Activated naive CD8-positive, alpha-beta T cell treated with anti-CD3 and anti-CD28 coated beads, Interleukin-2, amount 10 ng/mL, durations not matched to agents 7 days and 5 days (primary cell): Measurements from ENCODE around the gene EPHA1. TPM values are rescaled to one million over a fixed set of nuclear protein-coding genes. Genes with fewer than 3 reads are reported as not detected.

Experiments
- ATAC-seq: fragments of 150-1000 bp; cut with Tn5 transposase; one replicate; pipeline ENCODE4 v1.10.0; 2021; ENCODE audit warnings: low read depth, moderate library complexity
- POLR2A ChIA-PET: fragments of 350-600 bp; sonication (Branson Sonifier 250); formaldehyde crosslinking; loops from one replicate; lab custom pipeline; 2021; ENCODE audit warnings: antibody characterized with exemption; lab: Charles Lee
- DNase-seq: peaks from one replicate; pipeline ENCODE4 v3.0.0; 2021
- H3K27ac Mint-ChIP-seq: one replicate; pipeline ENCODE4 v1.8.0; 2022; ENCODE audit warnings: mild to moderate bottlenecking, mixed read lengths
- H3K27me3 Mint-ChIP-seq: one replicate; pipeline ENCODE4 v1.8.0; 2022; ENCODE audit warnings: mild to moderate bottlenecking, moderate library complexity, mixed read lengths
- H3K36me3 Mint-ChIP-seq: one replicate; pipeline ENCODE4 v1.8.0; 2021; ENCODE audit warnings: mild to moderate bottlenecking, mixed read lengths
- H3K4me1 Mint-ChIP-seq: one replicate; pipeline ENCODE4 v1.8.0; 2021; ENCODE audit warnings: mixed read lengths
- H3K4me3 Mint-ChIP-seq: one replicate; pipeline ENCODE4 v1.8.0; 2022; ENCODE audit warnings: mild to moderate bottlenecking, moderate library complexity, mixed read lengths
- H3K9me3 Mint-ChIP-seq: one replicate; pipeline ENCODE4 v1.8.0; 2021; ENCODE audit warnings: mixed read lengths
- total RNA-seq, 2 experiments: library from RNA; stranded (reverse); gene quantifications; one replicate each; pipeline ENCODE4 v1.2.3, GENCODE V29; 2021

The EPHA1 gene
- total RNA-seq, 2 experiments from 2014 or later = 27.3 to 28.2 TPM

DNA sequence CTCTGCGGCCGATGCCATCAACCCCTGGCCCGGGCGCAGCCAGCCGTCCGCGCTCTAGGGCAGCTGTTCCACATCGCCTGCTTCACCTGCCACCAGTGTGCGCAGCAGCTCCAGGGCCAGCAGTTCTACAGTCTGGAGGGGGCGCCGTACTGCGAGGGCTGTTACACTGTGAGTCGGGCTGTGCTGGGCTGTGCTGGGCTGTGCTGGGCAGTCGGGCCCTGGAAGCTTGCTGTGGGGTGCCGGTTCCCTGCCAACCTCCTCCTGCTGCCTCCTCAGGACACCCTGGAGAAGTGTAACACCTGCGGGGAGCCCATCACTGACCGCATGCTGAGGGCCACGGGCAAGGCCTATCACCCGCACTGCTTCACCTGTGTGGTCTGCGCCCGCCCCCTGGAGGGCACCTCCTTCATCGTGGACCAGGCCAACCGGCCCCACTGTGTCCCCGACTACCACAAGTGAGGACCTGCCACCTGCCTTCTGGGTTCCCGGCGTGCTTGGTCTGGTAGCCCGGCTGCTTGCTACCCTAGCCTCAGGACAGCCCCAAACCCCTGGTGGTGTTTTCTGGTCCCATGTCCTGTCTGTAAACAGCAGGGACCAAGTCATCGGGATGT lies 20.1 kb downstream of the EPHA1 start:
- ATAC-seq (no peak), DNase-seq (no peak)
- no peak overlapping the region for H3K4me3 Mint-ChIP-seq
- no peak overlapping the region for H3K27ac Mint-ChIP-seq
- H3K4me1 Mint-ChIP-seq = peaks cover 8% of the 10 kb centered on the region
- POLR2A ChIA-PET = interaction anchor here (2.0 to 6.7 kb wide), 2 partner anchors 14 to 19 kb away, joined by 6 to 40 read pairs; partner anchors contain the start of gene EPHA1
- no peaks in the 10 kb centered on the region for H3K27me3 Mint-ChIP-seq
- no peaks in the 10 kb centered on the region for H3K9me3 Mint-ChIP-seq
- H3K36me3 Mint-ChIP-seq = peaks cover 13% of the 10 kb centered on the region

DNA sequence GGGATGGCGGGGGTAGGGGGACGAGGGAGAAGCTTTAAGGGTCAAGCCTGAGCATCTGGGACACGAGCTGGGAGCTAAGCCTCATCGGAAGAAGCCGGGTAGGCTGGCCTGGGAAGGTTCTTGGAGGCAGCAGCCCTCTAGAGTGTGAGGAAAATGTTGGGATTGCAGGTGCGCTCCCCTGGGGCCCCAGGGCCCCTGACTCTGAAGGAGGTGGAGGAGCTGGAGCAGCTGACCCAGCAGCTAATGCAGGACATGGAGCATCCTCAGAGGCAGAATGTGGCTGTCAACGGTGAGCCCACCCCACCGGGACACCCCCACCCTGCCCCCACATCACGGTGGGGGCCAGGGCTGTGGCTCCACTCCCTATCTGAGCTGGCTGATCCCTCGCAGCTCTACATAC lies 20.6 kb downstream of the EPHA1 start:
- H3K27ac Mint-ChIP-seq = peak overlapping the region; percentile 44

DNA sequence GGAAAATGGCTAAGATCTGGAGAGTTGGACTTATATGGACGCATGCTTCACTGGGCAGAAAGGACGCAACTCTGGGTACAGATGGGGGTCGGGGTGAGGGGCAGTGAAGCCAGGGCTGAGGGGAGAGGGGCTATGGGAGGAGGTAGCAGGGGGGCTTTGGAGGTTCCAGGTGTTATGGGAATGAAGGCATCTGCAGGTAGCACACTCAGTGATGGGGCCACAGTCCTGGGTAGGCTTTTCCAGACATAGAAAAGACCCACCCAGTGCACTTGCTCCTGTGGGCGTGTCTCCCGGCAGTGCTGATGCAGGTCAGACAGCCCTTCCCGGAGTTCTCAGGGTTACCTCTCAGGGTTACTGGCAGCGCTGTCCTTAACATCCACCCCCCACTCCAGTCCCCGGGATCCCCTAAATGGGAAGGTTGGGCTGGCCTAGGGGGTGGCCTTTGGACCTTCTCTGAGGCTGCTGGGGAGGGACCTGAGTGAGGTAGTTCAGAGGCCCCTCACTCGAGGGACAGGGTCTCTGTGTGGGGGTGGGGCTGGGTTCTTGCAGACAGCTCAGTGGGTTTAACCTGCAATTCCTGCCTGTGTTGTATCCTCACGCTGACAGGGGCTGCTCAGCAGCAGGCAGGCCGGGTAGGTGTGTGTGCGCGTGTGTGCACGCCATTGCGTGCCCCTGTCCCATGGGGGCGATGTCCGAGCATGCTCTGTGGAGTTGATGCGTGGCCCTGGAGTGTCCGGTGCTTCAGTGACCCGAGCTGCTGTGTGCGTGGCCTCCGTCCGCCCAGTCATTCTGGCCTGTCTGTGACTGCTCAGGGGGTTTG lies 21.3 kb downstream of the EPHA1 start:
- H3K4me3 Mint-ChIP-seq = no peak overlapping the region
- no peaks in the 10 kb centered on the region for H3K27me3 Mint-ChIP-seq
- H3K4me1 Mint-ChIP-seq = peaks cover 15% of the 10 kb centered on the region
- H3K36me3 Mint-ChIP-seq = peaks cover 18% of the 10 kb centered on the region
- peak overlapping the region; percentile 44 for H3K27ac Mint-ChIP-seq
- POLR2A ChIA-PET = interaction anchor here (2.0 to 6.7 kb wide), 2 partner anchors 13 to 20 kb away, joined by 6 to 40 read pairs; partner anchors contain the start of gene EPHA1
- ATAC-seq = no peak
- DNase-seq = no peak
- no peaks in the 10 kb centered on the region for H3K9me3 Mint-ChIP-seq

More for the DNA sequence above, 20.6 kb downstream of the EPHA1 start:
- Mint-ChIP-seq H3K4me3 (no peak overlapping the region), H3K4me1 (peaks cover 10% of the 10 kb centered on the region), H3K36me3 (peaks cover 14% of the 10 kb centered on the region), H3K9me3 (no peaks in the 10 kb centered on the region), H3K27me3 (no peaks in the 10 kb centered on the region)
- POLR2A ChIA-PET = interaction anchor here (2.0 to 6.7 kb wide), 2 partner anchors 13 to 20 kb away, joined by 6 to 40 read pairs; partner anchors contain the start of gene EPHA1
- ATAC-seq = no peak
- DNase-seq = no peak

DNA sequence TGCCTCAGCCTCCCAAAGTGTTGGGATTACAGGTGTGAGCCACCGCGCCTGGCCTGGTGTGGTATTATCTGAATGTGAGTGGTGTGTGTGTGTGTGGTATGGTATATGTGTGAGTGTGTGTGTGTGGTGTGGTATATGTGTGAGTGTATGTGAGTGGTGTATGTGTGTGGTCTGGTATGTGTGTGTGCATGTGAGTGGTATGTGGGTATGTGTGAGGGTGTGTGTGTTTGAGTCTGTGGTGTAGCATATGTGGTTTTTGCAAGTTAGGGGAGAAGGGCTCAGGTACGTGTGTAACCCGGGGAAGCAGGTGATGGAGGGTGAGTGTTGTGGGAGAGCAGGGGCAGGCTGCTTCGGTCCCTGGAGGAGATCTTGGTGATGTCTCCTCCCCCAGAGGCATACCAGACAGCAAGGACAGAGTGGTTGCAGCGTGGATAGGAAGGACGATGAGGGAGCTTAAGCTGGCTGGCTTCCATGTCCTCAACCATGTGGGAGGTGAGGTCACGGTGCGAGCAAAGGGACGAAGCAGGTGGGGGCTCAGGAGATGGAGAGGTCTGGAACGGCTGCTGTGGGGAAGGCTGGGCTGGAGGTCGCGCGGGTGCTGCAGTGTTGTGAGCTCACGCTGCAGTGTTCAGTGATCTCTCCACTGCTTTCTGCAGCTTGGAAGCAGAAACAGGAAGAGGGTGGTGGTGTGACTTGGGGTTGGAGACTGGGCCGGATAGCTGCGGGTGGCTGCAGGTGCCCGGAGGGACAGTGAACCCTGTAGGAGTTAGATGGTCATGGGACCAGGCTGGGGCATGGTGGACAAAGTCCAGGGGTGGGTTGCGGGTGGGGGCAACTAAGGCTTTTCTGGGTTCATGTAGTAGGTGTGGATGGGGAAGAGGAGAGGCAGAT lies 22.5 kb downstream of the EPHA1 start:
- H3K36me3 Mint-ChIP-seq = peaks cover 18% of the 10 kb centered on the region
- no peaks in the 10 kb centered on the region for H3K9me3 Mint-ChIP-seq
- no peak overlapping the region for H3K27ac Mint-ChIP-seq
- H3K27me3 Mint-ChIP-seq = no peaks in the 10 kb centered on the region
- no peak overlapping the region for H3K4me3 Mint-ChIP-seq
- ATAC-seq (peak; percentile 72), DNase-seq (peak; percentile 63)
- POLR2A ChIA-PET = interaction anchor here (0.7 to 1.3 kb wide), 6 partner anchors 9 to 141 kb away, joined by 3 to 10 read pairs (median 4); no protein-coding TSS in a partner anchor
- peaks cover 16% of the 10 kb centered on the region for H3K4me1 Mint-ChIP-seq

DNA sequence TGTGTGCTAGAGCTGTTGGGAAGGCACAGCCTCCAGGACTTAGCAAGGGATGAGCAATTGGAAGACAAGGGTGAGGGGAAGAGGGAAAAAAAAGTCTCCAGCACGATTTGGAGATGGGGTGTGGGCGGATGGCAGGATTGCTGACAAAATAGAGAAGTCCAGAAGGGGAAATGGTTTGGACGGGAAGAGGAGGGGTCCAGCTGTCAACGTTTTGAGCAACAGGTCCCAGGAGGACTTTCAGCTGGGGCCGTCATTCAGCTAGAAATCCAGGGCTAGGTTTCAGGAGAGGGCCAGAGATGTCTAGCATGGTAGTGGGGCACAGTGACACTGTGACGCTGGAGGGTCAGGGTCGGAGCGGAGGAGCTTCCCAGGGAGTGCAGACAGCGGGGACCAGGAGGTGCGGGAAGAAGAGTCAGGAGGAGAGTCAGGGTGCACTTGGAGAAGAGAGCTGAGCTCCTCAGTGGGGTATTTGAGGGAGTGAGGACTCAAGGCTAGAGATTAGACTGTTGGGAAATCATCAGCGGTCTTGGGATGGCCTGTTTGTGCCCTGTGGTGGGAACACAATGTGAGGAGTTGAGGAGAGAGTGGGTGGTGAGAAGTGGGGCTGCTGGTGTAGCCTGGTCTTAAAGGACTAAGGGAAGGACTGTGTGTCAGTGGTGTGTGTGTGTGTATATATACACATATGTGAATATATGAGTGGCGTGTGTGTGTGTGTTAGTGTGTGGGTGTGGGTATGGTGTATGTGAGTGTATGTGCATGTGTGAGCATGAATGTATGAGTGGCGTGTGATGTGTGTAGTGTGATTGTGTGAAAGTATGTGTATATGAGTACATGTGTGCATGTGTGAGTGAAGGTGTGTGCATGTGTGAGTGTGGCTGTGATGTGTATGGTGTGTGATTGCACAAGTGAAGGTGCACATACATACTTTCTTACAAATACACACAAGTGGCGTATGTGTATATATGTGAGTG lies 23.7 kb downstream of the EPHA1 start:
- Mint-ChIP-seq H3K4me1 (peaks cover 16% of the 10 kb centered on the region), H3K27ac (no peak overlapping the region), H3K4me3 (no peak overlapping the region), H3K9me3 (no peaks in the 10 kb centered on the region), H3K27me3 (no peaks in the 10 kb centered on the region), H3K36me3 (peaks cover 13% of the 10 kb centered on the region)
- no peak for ATAC-seq
- DNase-seq = no peak
- POLR2A ChIA-PET = interaction anchor here (0.6 to 2.4 kb wide), 13 partner anchors 8 to 145 kb away, joined by 3 to 21 read pairs (median 4); partner anchors contain the start of genes CASP2, EPHA1 and GSTK1

DNA sequence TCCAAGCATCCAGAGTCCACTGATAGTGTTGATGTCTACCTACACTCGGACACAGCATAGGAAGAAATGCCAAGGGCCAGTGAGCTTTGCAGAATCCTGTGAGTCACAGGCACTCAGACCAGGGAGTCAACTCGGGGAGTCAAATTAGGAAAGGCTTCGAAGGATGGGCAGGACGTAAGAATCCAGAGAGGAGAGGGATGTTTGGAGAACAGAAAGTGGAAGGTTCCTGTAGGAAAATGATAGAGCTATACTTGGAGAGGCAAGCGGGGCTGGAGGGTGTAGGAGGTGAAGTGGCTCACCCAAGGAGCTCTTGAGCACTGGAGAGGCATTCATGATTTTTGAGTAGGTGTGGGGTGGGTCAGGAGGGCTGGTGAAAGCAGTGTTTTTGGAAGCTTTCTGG lies 24.5 kb downstream of the EPHA1 start:
- peaks cover 15% of the 10 kb centered on the region for H3K4me1 Mint-ChIP-seq
- H3K36me3 Mint-ChIP-seq = peaks cover 7% of the 10 kb centered on the region
- DNase-seq = no peak
- POLR2A ChIA-PET = interaction anchor here (0.6 to 2.4 kb wide), 12 partner anchors 9 to 144 kb away, joined by 3 to 21 read pairs (median 4); partner anchors contain the start of genes CASP2, EPHA1 and GSTK1
- ATAC-seq = no peak
- H3K4me3 Mint-ChIP-seq = no peak overlapping the region
- H3K27ac Mint-ChIP-seq = no peak overlapping the region
- H3K27me3 Mint-ChIP-seq = no peaks in the 10 kb centered on the region
- no peaks in the 10 kb centered on the region for H3K9me3 Mint-ChIP-seq

DNA sequence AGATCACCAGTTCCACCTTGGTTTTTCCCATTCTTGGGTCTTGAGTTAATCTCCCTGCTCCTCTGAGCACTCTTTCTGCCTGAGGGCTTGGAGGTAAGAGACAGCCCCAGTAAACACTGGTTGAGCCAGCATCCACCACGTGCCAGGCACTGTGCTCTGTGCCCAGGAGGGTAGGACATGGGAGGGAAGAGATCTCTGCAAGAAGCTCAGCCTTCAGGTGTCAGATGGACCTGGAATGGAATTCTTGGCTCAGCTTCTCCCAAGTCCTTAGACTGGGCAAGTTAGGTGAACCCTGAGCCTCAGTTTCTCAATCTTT lies 25.1 kb downstream of the EPHA1 start:
- POLR2A ChIA-PET = interaction anchor here (1.0 to 2.4 kb wide), 9 partner anchors 8 to 143 kb away, joined by 3 to 21 read pairs (median 6); partner anchors contain the start of genes CASP2, EPHA1 and GSTK1
- Mint-ChIP-seq H3K36me3 (peaks cover 6% of the 10 kb centered on the region), H3K9me3 (no peaks in the 10 kb centered on the region), H3K27me3 (no peaks in the 10 kb centered on the region), H3K27ac (no peak overlapping the region), H3K4me1 (peaks cover 19% of the 10 kb centered on the region), H3K4me3 (no peak overlapping the region)
- DNase-seq (no peak), ATAC-seq (no peak)

DNA sequence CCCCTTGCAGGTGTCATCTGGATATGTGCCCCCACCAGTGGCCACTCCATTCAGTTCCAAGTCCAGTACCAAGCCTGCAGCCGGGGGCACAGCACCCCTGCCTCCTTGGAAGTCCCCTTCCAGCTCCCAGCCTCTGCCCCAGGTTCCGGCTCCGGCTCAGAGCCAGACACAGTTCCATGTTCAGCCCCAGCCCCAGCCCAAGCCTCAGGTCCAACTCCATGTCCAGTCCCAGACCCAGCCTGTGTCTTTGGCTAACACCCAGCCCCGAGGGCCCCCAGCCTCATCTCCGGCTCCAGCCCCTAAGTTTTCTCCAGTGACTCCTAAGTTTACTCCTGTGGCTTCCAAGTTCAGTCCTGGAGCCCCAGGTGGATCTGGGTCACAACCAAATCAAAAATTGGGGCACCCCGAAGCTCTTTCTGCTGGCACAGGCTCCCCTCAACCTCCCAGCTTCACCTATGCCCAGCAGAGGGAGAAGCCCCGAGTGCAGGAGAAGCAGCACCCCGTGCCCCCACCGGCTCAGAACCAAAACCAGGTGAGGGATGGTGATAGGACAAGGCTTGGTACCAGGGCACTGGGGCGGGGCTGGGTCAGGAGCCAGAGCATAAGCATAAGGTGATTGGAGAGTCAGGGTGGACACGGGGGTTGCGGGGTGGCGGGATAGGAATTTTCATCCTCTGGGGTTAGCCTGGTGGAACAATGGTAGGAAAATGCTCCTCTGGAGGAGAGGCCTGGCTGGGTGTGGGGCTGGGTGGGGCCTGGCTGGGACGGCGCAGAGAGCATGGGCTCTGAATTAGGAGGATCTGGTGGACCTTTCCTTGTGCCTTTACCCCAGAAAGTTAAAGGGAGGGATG lies 25.6 kb downstream of the EPHA1 start:
- no peak for DNase-seq
- H3K4me1 Mint-ChIP-seq = peaks cover 25% of the 10 kb centered on the region
- H3K27ac Mint-ChIP-seq = peak overlapping the region; percentile 66
- H3K36me3 Mint-ChIP-seq = peaks cover 6% of the 10 kb centered on the region
- POLR2A ChIA-PET = interaction anchor here (0.7 to 2.4 kb wide), 7 partner anchors 8 to 120 kb away, joined by 3 to 21 read pairs (median 4); partner anchors contain the start of genes CASP2, EPHA1 and GSTK1
- H3K4me3 Mint-ChIP-seq = no peak overlapping the region
- no peaks in the 10 kb centered on the region for H3K9me3 Mint-ChIP-seq
- H3K27me3 Mint-ChIP-seq = no peaks in the 10 kb centered on the region
- no peak for ATAC-seq

DNA sequence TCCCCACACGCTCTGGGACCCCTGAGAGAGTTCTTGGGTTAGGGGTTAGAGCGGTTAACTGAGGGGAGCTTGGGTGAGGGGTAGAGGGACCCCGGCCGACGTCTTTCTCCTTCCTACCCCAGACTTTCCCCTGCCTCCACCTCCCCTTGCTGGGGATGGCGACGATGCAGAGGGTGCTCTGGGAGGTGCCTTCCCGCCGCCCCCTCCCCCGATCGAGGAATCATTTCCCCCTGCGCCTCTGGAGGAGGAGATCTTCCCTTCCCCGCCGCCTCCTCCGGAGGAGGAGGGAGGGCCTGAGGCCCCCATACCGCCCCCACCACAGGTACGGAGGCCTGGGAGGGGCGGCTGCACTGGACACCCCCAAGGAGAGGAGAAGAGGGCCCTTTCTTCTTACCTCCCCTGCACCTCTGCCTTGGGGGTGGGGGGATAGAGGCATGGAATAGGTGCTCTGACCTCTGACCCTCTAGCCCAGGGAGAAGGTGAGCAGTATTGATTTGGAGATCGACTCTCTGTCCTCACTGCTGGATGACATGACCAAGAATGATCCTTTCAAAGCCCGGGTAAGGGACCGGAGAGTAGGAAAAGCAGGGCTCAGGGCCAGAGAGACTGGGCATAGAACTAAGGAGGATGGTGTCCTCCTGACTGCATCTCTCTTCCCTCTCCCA lies 26.4 kb downstream of the EPHA1 start:
- Mint-ChIP-seq H3K4me3 (no peak overlapping the region), H3K36me3 (peaks cover 6% of the 10 kb centered on the region), H3K27ac (peak overlapping the region; percentile 66), H3K9me3 (no peaks in the 10 kb centered on the region), H3K4me1 (peaks cover 27% of the 10 kb centered on the region), H3K27me3 (no peaks in the 10 kb centered on the region)
- no peak for DNase-seq
- ATAC-seq = no peak
- POLR2A ChIA-PET = interaction anchor here (0.7 to 3.1 kb wide), 5 partner anchors 10 to 94 kb away, joined by 3 to 44 read pairs (median 5); partner anchors contain the start of genes CASP2 and EPHA1

DNA sequence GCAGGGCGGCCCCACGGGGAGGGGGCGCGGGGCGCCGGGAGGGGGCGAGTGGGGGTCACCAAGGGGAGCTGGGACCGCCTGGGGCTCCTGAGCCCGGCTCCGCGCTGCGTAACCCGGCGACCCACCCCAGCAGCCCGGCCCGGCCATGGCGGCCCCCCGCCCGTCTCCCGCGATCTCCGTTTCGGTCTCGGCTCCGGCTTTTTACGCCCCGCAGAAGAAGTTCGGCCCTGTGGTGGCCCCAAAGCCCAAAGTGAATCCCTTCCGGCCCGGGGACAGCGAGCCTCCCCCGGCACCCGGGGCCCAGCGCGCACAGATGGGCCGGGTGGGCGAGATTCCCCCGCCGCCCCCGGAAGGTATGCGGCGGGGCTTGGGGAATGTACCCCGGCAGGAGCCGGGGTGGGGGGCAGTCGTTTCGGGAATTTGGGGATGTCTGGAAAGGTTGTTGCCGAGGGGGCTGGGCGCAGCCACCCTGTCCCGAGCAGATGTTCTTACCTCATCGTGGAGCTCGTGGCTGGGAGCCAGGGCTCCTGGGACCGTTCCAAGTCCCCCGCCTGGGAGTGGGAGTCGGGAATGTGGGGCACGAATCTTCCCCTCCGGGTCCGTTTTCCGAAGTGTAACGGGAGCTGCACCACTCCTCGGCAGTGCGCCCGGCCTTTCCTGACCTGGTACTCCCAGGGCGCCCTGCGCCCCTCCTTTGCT lies 27.1 kb downstream of the EPHA1 start:
- Mint-ChIP-seq H3K36me3 (peaks cover 6% of the 10 kb centered on the region), H3K4me1 (peaks cover 33% of the 10 kb centered on the region), H3K27ac (peak overlapping the region; percentile 32), H3K9me3 (no peaks in the 10 kb centered on the region), H3K27me3 (no peaks in the 10 kb centered on the region), H3K4me3 (no peak overlapping the region)
- DNase-seq = no peak
- POLR2A ChIA-PET = interaction anchor here (1.1 to 3.1 kb wide), 4 partner anchors 9 to 94 kb away, joined by 4 to 44 read pairs (median 10); partner anchors contain the start of genes CASP2 and EPHA1
- ATAC-seq = no peak
